HG03139 (cell line): ENCODE results near the gene JMJD6.
"Not testable (repeated sequence)": the region's sequence is repeated elsewhere in the genome, so short reads cannot be mapped to it uniquely, and the experiment has no call there.

Experiments
- ATAC-seq: cut with Tn5 transposase; IDR thresholded peaks from one replicate; pipeline ENCODE4 v1.9.1; 2021; ENCODE audit not compliant: unreplicated experiment

Gene JMJD6

GRCh38 chr17:76718516-76718915 is 7.9 kb downstream of the JMJD6 start:
- no peak for ATAC-seq

GRCh38 chr17:76716839-76717215 is 9.6 kb downstream of the JMJD6 start:
- no peak for ATAC-seq

- no peak for ATAC-seq
Observed at GRCh38 chr17:76716146-76716838, 10.1 kb downstream of the JMJD6 start.

- no peak for ATAC-seq
Observed at GRCh38 chr17:76715496-76715830, 10.9 kb downstream of the JMJD6 start.

- no peak for ATAC-seq
Observed at GRCh38 chr17:76714822-76715495, 11.4 kb downstream of the JMJD6 start.

GRCh38 chr17:76714336-76714735 is 12.1 kb downstream of the JMJD6 start:
- ATAC-seq, result no peak

GRCh38 chr17:76713765-76714164 is 12.6 kb downstream of the JMJD6 start:
- ATAC-seq, result no peak

GRCh38 chr17:76712321-76712720 is 14.1 kb downstream of the JMJD6 start:
- ATAC-seq, result not testable (repeated sequence)

- ATAC-seq, result no peak
Observed at GRCh38 chr17:76710863-76711611, 15.4 kb downstream of the JMJD6 start, which contains the start of gene MXRA7. TSS of gene MXRA7 (minus strand) at chr17:76710965. CDS start at chr17:76710946, 19 bp downstream.

- not testable (repeated sequence) for ATAC-seq
Observed at GRCh38 chr17:76709951-76710862, 16.2 kb downstream of the JMJD6 start.

- ATAC-seq, result no peak
Observed at GRCh38 chr17:76709077-76709950, 17.1 kb downstream of the JMJD6 start.

- ATAC-seq, result no peak
Observed at GRCh38 chr17:76707985-76708807, 18.2 kb downstream of the JMJD6 start.

- no peak for ATAC-seq
Observed at GRCh38 chr17:76706817-76707216, 19.6 kb downstream of the JMJD6 start.

- ATAC-seq, result no peak
Observed at GRCh38 chr17:76704805-76705204, 21.6 kb downstream of the JMJD6 start.

GRCh38 chr17:76702941-76703637 is 23.3 kb downstream of the JMJD6 start:
- ATAC-seq, result no peak

- no peak for ATAC-seq
Observed at GRCh38 chr17:76702076-76702475, 24.3 kb downstream of the JMJD6 start.

GRCh38 chr17:76701471-76701967 is 24.9 kb downstream of the JMJD6 start:
- no peak for ATAC-seq
